GM12878 (cell line): ENCODE results near the gene CACFD1. TPM values are rescaled to one million over a fixed set of nuclear protein-coding genes. Genes with fewer than 3 reads are reported as not detected.

Experiments used
- ATAC-seq: fragments of 200-7000 bp; cut with Tn5 transposase; 3 replicates; pipeline ENCODE4 v1.9.1; 2020; ENCODE audit warnings: mild to moderate bottlenecking, moderate library complexity
- BruUV-seq: library from RNA; stranded (reverse); fragments of 400-500 nt; replicated peaks from 2 replicates; lab custom pipeline; 2021; lab: Mats Ljungman, UMichigan
- CTCF ChIA-PET: fragments of 300-600 bp; sonication (Branson Sonifier 250); formaldehyde crosslinking; extraction: SDS; loops from one replicate; lab custom pipeline; 2021; ENCODE audit warnings: inconsistent platforms; lab: Yijun Ruan, JAX
- POLR2A ChIA-PET: fragments of 350-600 bp; formaldehyde crosslinking; extraction: SDS; loops from one replicate; lab custom pipeline; 2021; ENCODE audit warnings: inconsistent platforms; lab: Charles Lee
- RAD21 ChIA-PET: fragments of 300-600 bp; sonication (Branson Sonifier 250); formaldehyde crosslinking; loops from one replicate; lab custom pipeline; 2023; ENCODE audit warnings: antibody characterized with exemption; ENCODE audit not compliant: unreplicated experiment; lab: Charles Lee
- SMC1A ChIA-PET: fragments of 300-600 bp; sonication (Branson Sonifier 250); formaldehyde crosslinking; loops from one replicate; lab custom pipeline; 2023; ENCODE audit not compliant: unreplicated experiment, uncharacterized antibody; lab: Charles Lee
- DNase-seq: peaks from one replicate; pipeline ENCODE4 v3.0.0-alpha.2; 2011; ENCODE audit warnings: low read depth, low spot score
- FAIRE-seq: peaks from 3 replicates; lab custom pipeline; 2011; peaks lifted over from hg19 to GRCh38; lab: Jason Lieb, UNC
- H2AFZ ChIP-seq: 2 replicates; pipeline ENCODE4 v1.6.0; 2011; ENCODE audit warnings: low read depth, low read length, control low read depth; ENCODE audit not compliant: control insufficient read depth
- H3K27ac ChIP-seq: 2 replicates; pipeline ENCODE4 v1.5.1; 2011; ENCODE audit warnings: control low read depth; ENCODE audit not compliant: control insufficient read depth, insufficient read depth
- H3K27me3 ChIP-seq, 2 experiments: replicated peaks in 1 of 2; 2 replicates each; pipeline versions ENCODE4 v1.6.0 to v1.6.1; 2011; ENCODE audit warnings: low read length in 1 of 2; ENCODE audit not compliant: control insufficient read depth in 2 of 2, insufficient read depth in 2 of 2
- H3K36me3 ChIP-seq, 2 experiments: 2 replicates each; pipeline ENCODE4 v1.5.1; 2011; ENCODE audit warnings: low read length in 1 of 2; ENCODE audit not compliant: control insufficient read depth in 2 of 2, insufficient read depth in 2 of 2
- H3K4me1 ChIP-seq: 2 replicates; pipeline ENCODE4 v1.6.1; 2011; ENCODE audit warnings: mild to moderate bottlenecking, low read length, moderate library complexity, mixed read lengths; ENCODE audit not compliant: control insufficient read depth, insufficient read depth
- H3K4me2 ChIP-seq: 2 replicates; pipeline ENCODE4 v1.6.0; 2011; ENCODE audit warnings: control low read depth; ENCODE audit not compliant: control insufficient read depth, insufficient read depth
- H3K4me3 ChIP-seq: fragments of 200-600 bp; sonication (generic); 2 replicates; pipeline ENCODE4 v1.5.1; 2016
- H3K79me2 ChIP-seq: 2 replicates; pipeline ENCODE4 v1.6.0; 2011; ENCODE audit warnings: low read length; ENCODE audit not compliant: control insufficient read depth, insufficient read depth
- H3K9ac ChIP-seq: 2 replicates; pipeline ENCODE4 v1.8.0; 2011; ENCODE audit warnings: low read length, control low read depth, mixed read lengths; ENCODE audit not compliant: control insufficient read depth, insufficient read depth
- H3K9me3 ChIP-seq: replicated peaks from 3 replicates; pipeline ENCODE4 v1.5.1; 2011; ENCODE audit warnings: mild to moderate bottlenecking, low read length; ENCODE audit not compliant: control insufficient read depth, insufficient read depth
- H4K20me1 ChIP-seq: 2 replicates; pipeline ENCODE4 v1.6.0; 2011; ENCODE audit not compliant: control insufficient read depth, insufficient read depth
- IKZF2 ChIP-seq, 2 experiments: fragments of 450-650 bp; IDR thresholded peaks; 2 replicates each; pipeline ENCODE4 v1.6.1; 2017; ENCODE audit warnings: mild to moderate bottlenecking in 2 of 2, moderate library complexity in 2 of 2
- KDM1A ChIP-seq: fragments of 200-600 bp; sonication (generic); IDR thresholded peaks from 2 replicates; pipeline ENCODE4 v1.6.1; 2016; ENCODE audit warnings: borderline replicate concordance
- MEF2A ChIP-seq: IDR thresholded peaks from 2 replicates; pipeline ENCODE4 v1.6.1; 2011; ENCODE audit warnings: low read depth, mild to moderate bottlenecking, low read length, moderate library complexity; ENCODE audit not compliant: insufficient read depth
- NFXL1 ChIP-seq: fragments of 450-650 bp; IDR thresholded peaks from 2 replicates; pipeline ENCODE4 v1.6.1; 2017; ENCODE audit warnings: antibody characterized with exemption, mild to moderate bottlenecking, borderline replicate concordance
- POLR2A ChIP-seq: IDR thresholded peaks from 2 replicates; pipeline ENCODE4 v1.6.1; 2011; ENCODE audit warnings: low read depth, mild to moderate bottlenecking, low read length
- POLR2AphosphoS2 ChIP-seq: IDR thresholded peaks from 2 replicates; pipeline ENCODE4 v1.6.1; 2011; ENCODE audit warnings: low read depth, mild to moderate bottlenecking, low read length, improper control_type of control experiment, moderate library complexity
- ZBTB33 ChIP-seq: fragments of 450-650 bp; IDR thresholded peaks from 2 replicates; pipeline ENCODE4 v1.6.1; 2017; ENCODE audit warnings: mild to moderate bottlenecking
- WGBS: methylation state at CpG from one replicate; pipeline ENCODE4 v1.1.6; 2016; ENCODE audit warnings: low lambda C conversion rate; ENCODE audit not compliant: insufficient replicate concordance, insufficient coverage; ENCODE audit errors: missing lambda C conversion rate; 5-methylcytosine and 5-hydroxymethylcytosine counted together
- in situ Hi-C: fragments of 300-500 bp; cut with MboI; formaldehyde crosslinking; loops from 9 replicates; pipeline ENCODE4 v1.14.3; 2018; ENCODE audit warnings: mixed read lengths
- intact Hi-C: fragments of 100-400 bp; cut with micrococcal nuclease; formaldehyde crosslinking; loops from one replicate; pipeline ENCODE4 v1.14.2; 2022; ENCODE audit not compliant: unreplicated experiment
- polyA plus RNA-seq, 11 experiments: library from polyadenylated mRNA; depleted of rRNA in 4 of 11; unstranded in 6 of 11; stranded (reverse) in 5 of 11; fragments of >200 nt; fragmentation: Nextera tagmentation in 4 of 11; fragmentation: Illumina TruSeq in 1 of 11; extraction: Ambion mirVana in 4 of 11; extraction: Trizol in 1 of 11; gene quantifications; 1 replicate in 1 of 11; 2 replicates in 10 of 11; pipeline versions ENCODE4 v1.2.1 to v1.2.3, GENCODE V29; 2011 to 2016; ENCODE audit warnings: inconsistent platforms in 2 of 11, missing spikeins in 2 of 11, low read depth in 1 of 11
- total RNA-seq, 4 experiments: library from RNA; depleted of rRNA in 3 of 4; stranded (reverse); fragments of >200 nt in 3 of 4; fragmentation: Illumina TruSeq in 1 of 4; extraction: Trizol in 1 of 4; gene quantifications; 2 replicates each; pipeline versions ENCODE4 v1.2.1 to v1.2.3, GENCODE V29; 2013 to 2021

The CACFD1 gene
- total and polyA plus RNA-seq, 10 of the 15 experiments (the other 5 are each of a cell fraction or from before 2014, with no cell fraction given), result 0.09 to 5.8 (median 1.4) TPM; not detected in 1

DNA sequence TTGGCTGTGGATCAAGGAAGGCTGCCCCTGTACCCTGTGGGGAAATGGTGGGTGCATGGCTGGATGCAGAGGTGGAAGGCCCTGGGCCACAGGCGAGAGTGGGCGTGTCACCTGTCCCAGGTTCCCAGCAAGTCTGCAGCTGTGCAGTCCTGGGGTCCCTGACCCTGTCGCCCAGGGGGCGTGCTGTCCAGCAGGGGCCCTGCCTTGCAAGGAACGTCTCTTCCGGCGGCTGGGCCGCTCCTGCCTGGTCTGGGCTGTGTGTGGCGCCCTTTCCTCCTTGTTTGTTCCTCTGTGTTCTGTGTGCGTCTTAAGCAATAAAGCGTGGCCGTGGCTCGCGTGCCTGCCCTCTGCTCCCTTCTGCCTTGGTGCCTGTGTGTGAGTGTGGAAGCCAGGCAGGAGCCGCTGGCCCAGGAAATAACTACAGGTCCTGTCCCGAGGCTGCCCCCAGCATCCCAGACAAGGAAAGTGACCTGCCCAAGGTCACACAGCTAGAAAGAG lies 10.7 kb downstream of the CACFD1 start:
- no peak overlapping the region for H3K9ac ChIP-seq
- WGBS, result 58% methylated on average over 16 of the region's 16 CpGs
- FAIRE-seq (no peak), ATAC-seq (no peak; the same call in 2 of the 3 replicates), DNase-seq (no peak)
- no peaks in the 10 kb centered on the region for H3K27me3 ChIP-seq
- no peak overlapping the region for H3K4me3 ChIP-seq
- H2AFZ ChIP-seq, result no peak overlapping the region
- H3K27ac ChIP-seq, result no peak overlapping the region
- intact Hi-C loops (no loop called here), in situ Hi-C loops (no loop called here)
- POLR2A ChIA-PET, result interaction anchor here (0.9 kb wide), 1 partner anchor 9 kb away, joined by 5 read pairs; no protein-coding TSS in a partner anchor
- H3K4me1 ChIP-seq, result no peaks in the 10 kb centered on the region
- H4K20me1 ChIP-seq, result no peaks in the 10 kb centered on the region
- H3K36me3 ChIP-seq, result peaks cover 0 to 18% of the 10 kb centered on the region in 2 experiments; a peak in 3 of 4 replicates
- CTCF ChIA-PET, result interaction anchor here (0.6 kb wide), 1 partner anchor 127 kb away, joined by 3 read pairs; no protein-coding TSS in a partner anchor
- RAD21 ChIA-PET, result no interaction called here
- TF ChIP-seq MEF2A (no peak), KDM1A (no peak), POLR2A (peak; percentile 61), NFXL1 (no peak), POLR2AphosphoS2 (peak; percentile 49; the same call in 1 of the 2 replicates), ZBTB33 (no peak), IKZF2 (IDR thresholded peaks at IDR 0.05) (no peak)
- TSS peak; percentile 17 for BruUV-seq
- no peak overlapping the region for H3K4me2 ChIP-seq
- no peaks in the 10 kb centered on the region for H3K9me3 ChIP-seq
- H3K79me2 ChIP-seq, result no peaks in the 10 kb centered on the region; the same call in 1 of the 2 replicates
- SMC1A ChIA-PET, result no interaction called here
